PC-3 (cell line): ENCODE data around the gene SCO1.

Source experiments
- CTCF ChIP-seq: fragments of 300-600 bp; sonication (generic); conservative IDR thresholded peaks from 2 replicates; pipeline ENCODE4 v1.5.1; 2017; ENCODE audit warnings: antibody characterized with exemption, low read depth, mild to moderate bottlenecking, low read length
- EZH2phosphoT487 ChIP-seq: fragments of 300-600 bp; sonication (generic); IDR thresholded peaks from 2 replicates; pipeline ENCODE4 v1.6.1; 2018; ENCODE audit warnings: mild to moderate bottlenecking, antibody characterized with exemption, low read length, borderline replicate concordance

GRCh38 chr17:10653987-10654386, 43.3 kb downstream of the SCO1 start:
- no peak for TF ChIP-seq CTCF
- TF ChIP-seq EZH2phosphoT487, result no peak
